Right hindlimb (tissue), 1 donor: ENCODE data around the gene CBX3.
"Not testable (repeated sequence)": the region's sequence is repeated elsewhere in the genome, so short reads cannot be mapped to it uniquely, and the experiment has no call there.

Experiments
- DNase-seq: peaks from one replicate; pipeline ENCODE4 v3.0.0-alpha.2; 2018

Gene CBX3

DNA sequence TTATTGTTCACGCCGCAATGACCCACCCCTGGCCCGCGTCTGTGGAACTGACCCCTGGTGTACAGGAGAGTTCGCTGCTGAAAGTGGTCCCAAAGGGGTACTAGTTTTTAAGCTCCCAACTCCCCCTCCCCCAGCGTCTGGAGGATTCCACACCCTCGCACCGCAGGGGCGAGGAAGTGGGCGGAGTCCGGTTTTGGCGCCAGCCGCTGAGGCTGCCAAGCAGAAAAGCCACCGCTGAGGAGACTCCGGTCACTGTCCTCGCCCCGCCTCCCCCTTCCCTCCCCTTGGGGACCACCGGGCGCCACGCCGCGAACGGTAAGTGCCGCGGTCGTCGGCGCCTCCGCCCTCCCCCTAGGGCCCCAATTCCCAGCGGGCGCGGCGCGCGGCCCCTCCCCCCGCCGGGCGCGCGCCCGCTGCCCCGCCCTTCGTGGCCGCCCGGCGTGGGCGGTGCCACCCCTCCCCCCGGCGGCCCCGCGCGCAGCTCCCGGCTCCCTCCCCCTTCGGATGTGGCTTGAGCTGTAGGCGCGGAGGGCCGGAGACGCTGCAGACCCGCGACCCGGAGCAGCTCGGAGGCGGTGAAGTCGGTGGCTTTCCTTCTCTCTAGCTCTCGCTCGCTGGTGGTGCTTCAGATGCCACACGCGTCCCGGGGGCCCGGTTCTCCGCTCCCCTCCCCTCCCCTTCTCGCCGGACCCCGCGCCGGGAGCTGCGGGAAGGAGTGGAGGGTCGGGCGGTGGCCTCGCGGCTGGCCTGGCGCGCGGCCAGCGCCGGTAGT lies at the start of gene CBX3:
Gene CBX3 (plus strand): TSS at position 499 of the 772 bp plus-strand sequence. CDS start 1,254 bp downstream, outside the sequence.
- peak; percentile 88 for DNase-seq

DNA sequence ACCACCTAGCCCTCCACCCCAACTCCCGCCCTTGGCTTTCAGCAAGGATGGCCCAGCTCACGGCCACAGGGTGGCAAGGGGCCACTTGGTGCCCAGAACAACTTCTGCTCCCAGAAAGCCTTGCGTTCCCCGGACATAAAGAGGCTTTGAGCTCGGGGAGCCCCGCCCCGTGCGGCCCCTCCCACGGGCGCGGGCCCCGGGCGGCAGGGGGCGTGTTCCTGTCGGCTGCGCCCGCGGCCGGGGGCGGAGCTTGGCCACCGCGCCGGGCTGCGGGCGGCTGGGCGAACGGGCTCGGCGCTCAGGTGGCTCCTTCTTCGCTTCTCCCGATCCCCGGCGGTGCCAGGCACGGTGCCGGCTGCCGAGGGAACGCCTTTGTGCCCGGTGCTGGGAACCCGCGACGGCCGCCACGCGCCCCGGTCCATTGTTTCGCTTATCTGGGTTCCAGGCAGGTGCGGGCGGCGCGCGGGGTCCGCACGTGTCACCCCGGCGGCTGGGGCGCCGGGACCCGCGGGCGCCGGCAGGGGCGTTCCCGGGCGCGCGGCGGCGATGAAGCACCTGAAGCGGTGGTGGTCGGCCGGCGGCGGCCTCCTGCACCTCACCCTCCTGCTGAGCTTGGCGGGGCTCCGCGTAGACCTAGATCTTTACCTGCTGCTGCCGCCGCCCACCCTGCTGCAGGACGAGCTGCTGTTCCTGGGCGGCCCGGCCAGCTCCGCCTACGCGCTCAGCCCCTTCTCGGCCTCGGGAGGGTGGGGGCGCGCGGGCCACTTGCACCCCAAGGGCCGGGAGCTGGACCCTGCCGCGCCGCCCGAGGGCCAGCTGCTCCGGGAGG lies 49.4 kb upstream of the CBX3 start, which contains the start of gene NFE2L3:
Gene NFE2L3 (plus strand): TSS at position 246 of the 829 bp plus-strand sequence. CDS start 301 bp downstream, at position 547.
- peak; percentile 63 for DNase-seq

DNA sequence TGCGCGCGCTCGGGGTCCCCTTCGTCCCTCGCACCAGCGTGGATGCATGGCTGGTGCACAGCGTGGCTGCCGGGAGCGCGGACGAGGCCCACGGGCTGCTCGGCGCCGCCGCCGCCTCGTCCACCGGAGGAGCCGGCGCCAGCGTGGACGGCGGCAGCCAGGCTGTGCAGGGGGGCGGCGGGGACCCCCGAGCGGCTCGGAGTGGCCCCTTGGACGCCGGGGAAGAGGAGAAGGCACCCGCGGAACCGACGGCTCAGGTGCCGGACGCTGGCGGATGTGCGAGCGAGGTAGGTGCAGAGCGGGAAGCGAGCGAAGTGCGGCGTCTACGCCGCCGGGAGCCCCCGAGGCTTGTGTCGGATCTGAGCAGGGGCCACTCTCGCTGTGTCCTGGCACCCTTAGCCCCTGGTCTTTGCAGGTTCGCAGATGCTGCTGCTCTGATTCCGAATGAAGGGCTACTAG lies 48.7 kb upstream of the CBX3 start:
- not testable (repeated sequence) for DNase-seq

DNA sequence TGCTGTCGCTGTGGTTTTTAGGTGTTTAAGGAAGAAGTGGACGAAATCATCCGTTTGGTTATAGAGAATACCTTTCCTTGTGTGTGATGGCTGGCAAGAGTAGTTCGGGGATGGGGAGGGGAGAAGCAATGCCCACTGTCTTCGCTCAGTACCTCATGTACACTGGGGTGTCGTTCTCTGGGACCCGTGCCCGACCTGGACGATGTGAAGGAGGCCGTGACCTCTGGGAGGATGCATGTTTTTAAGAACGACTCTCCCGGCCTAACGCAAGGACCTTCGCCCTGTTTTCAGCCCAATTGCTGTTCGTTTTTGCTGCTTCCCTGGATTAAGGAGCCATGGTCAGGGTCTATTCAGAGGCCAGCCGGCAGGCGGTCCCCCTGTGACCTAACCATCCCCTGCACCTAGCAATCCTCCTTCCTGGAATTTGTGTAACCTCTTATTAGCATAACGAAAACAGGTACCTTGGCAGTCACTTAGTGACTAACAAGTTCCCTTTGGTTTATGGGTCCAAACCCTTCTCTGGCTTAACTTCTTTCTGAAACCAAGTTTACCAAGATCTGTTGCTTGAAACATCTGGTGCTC lies 48.2 kb upstream of the CBX3 start:
- DNase-seq, result no peak

DNA sequence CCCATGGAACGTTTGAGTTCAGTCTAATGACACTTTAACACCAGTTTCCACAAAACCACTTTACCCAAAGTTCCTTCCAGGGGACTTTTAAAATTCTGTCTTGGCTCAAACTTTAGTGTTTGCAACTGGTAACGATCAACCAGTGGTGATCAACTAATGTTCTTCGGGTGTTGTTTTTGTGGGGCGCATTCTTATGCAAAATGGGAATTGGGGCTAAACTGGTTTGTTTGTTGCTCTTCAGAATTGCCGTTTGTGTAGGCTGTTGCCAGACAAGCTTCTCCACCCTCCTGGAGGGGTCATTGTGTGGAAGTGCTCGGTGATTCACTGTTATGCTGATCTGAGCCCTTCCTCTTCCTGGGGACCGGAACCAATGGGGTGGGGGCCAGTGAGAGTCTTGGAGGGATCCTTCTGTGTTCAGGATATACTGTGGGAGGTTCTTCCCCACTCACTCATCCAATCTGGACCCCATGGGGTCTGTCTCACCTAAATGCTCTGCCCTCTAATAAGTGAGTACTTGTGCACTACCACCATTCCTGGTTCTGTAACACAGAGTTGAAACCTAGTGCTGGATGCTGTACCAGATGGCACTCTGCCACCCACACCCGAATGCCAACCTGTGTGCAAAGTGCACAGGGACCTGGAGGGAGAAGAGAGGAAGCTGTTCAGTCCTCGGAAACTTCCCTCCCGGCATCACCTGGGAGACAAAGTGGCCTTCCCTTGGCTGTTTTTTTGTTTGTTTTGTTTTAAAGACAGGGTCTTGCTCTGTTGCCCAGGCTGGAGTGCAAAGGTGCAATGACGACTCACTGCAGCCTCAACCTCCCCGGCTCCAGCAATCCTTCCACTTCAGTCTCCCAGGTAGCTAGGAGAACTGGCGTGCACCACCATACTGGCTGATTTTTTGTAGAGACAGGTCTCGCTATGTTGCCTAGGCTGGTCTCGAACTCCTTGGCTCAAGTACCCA lies 47.4 kb upstream of the CBX3 start:
- no peak for DNase-seq

DNA sequence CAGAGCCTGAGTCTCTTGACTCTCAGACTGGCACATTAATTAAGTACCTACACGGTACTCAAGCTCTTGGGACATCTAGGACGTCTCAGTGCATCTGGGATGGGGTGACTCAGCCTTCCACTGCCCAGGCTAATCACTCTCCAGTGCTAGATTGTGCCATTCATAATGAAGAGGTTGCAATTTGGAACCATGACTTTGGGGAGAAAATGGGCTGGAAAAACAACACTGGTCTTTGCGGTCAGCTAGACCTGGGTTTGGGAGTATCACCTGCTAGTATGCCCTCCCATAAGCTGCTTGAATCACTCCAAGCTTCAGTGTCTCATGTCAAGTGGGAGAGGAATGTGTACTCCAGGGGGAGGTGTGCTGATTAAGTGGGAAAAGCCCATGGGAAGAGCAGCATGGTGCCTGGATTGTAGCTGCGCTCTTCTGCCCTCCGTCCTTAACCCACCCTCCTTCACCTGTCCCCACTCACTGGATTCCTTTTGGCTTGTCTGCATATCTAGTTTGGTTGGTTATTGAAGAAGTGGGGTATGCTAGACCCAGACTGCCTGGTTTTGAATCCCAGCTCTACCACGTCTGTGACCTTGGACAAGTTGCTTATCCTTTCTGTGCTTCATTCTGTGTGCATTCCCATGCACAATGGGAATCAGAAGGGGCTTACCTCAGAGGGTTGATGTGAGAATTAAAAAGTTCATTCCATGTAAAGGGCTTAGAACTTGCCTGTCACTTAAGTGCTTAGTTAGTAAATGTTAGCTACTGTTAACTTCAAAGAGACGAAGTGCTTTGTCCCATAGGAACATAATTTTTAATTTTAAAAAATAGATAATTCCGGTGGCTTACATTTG lies 45.8 kb upstream of the CBX3 start:
- no peak for DNase-seq

DNA sequence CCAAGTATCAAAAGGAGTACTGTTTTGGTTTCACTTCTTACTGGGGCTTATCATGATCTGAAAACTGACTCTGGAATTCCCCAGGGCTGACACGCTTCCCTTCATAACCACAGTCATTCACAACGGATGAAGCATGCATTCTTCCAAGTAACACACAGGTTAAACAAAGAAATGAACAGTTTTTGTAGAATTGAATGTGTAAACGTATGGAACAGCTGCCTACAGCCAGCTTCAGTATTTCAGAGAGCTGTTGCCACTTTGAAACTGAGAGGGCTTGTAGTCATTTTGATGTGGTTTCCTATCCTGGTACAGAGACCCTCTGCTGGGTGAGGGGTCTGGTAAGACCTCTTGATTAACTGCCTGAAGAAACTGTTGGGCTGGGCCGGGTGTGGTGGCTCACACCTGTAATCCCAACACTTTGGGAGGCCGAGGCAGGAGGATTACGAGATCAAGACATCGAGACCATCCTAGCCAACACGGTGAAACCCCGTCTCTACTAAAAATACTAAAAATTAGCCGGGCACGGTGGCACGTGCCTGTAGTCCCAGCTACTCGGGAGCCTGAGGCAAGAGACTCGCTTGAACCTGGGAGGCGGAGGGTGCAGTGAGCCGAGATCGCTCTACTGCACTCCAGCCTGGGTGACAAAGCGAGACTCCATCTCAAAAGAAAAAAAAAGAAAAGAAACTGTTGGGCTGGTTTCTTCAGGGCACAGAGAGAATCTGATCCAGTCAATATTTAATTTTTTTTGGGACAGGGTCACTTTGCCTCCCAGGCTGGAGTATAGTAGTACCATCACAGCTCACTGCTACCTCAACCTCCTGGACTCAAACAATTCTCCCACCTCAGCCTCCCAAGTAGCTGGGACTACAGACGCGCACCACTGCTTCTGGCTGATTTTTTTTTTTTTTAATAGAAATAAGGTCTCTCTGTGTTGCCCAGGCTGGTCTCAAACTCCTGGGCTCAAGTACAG lies 44.8 kb upstream of the CBX3 start:
- no peak for DNase-seq

DNA sequence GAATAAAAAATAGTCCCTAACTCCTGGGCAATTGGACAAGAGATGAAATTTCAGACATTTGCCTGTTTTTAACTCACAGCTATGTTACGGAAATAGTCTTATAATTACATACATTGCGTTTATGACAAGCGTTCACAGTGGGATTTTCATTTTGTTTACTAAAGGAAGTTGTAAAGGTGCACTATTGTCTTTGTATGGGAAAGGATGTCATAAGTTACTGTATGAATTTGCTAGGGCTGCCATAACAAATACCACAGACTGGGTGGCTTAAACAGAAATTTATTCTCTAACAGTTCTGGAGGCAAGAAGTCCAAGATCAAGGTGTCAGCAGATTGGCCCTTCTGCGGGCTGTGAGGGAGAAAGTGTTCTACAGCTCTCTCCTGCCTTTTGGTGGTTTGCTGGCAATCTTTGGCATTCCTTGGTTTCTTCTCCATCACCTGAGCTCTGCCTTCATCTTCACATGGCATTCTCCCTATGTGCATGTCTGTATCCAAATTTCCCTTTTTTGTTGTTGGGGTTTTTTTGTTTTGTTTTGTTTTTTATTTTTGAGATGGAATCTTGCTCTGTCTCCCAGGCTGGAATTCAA lies 43.9 kb upstream of the CBX3 start:
- no peak for DNase-seq

DNA sequence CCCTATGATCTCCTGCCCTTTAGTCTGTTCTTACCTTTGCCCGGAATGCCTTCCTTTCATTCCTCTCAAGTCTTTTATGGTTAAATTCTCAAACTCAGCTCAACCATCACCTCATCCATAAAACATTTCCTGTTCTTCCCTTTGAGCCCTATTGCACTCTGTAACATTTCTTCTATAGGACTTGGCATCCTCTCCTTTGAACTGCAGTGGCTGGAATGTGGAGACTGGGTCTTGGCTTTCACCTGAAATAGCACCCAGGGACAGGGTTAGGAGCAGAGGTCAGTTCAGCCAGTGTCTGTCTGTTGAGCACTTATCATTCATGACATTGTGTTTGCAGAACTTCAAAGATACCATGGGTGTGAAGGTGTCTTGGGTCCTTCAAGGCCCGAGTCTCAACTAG lies 42.3 kb upstream of the CBX3 start:
- DNase-seq, result no peak

DNA sequence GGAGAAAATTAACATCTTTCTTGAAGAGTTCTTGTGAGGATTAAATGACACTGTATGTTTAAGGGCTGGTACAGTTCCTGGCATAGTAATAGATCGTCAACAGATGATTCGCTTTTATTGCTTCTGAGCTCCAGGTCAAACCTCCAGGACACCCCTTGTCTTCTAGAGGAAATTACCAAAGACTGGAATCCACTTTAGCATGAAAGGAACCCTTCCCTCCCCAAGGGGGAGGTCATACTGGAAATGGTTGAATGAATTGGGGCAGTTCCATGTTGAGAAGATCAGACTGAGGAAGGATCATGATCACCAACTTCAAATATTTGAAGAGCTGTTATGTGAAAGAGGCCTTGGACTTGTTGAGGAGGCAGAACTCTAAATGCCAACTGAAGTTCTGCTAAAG lies 40.6 kb upstream of the CBX3 start:
- DNase-seq, result no peak

DNA sequence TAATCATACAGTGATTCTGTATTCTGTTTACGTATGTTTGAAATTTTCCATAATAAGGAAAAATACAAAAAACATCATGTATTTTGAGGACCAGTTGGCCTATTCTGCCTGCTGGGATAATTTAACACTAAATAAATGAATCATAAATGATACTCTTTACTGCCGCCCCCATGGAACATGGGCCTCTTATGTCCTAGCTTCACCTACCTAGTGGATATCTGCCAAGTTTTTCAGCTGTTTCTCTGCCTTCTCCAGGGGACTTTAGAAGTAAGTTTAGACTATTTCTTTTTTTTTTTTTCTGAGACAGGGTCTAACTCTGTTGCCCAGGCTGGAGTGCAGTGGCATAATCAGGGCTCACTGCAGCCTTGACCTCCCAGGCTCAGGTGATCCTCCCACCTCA lies 39.1 kb upstream of the CBX3 start:
- DNase-seq, result no peak

DNA sequence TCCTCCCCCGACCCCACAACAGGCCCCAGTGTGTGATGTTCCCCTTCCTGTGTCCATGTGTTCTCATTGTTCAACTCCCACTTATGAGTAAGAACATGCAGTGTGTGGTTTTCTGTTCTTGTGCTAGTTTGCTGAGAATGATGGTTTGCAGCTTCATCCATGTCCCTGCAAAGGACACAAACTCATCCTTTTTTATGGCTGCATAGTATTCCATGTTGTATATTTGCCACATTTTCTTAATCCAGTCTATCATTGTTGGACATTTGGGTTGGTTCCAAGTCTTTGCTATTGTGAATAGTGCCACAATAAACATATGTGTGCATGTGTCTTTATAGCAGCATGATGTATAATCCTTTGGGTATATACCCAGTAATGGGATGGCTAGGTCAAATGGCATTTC lies 37.7 kb upstream of the CBX3 start:
- not testable (repeated sequence) for DNase-seq

DNA sequence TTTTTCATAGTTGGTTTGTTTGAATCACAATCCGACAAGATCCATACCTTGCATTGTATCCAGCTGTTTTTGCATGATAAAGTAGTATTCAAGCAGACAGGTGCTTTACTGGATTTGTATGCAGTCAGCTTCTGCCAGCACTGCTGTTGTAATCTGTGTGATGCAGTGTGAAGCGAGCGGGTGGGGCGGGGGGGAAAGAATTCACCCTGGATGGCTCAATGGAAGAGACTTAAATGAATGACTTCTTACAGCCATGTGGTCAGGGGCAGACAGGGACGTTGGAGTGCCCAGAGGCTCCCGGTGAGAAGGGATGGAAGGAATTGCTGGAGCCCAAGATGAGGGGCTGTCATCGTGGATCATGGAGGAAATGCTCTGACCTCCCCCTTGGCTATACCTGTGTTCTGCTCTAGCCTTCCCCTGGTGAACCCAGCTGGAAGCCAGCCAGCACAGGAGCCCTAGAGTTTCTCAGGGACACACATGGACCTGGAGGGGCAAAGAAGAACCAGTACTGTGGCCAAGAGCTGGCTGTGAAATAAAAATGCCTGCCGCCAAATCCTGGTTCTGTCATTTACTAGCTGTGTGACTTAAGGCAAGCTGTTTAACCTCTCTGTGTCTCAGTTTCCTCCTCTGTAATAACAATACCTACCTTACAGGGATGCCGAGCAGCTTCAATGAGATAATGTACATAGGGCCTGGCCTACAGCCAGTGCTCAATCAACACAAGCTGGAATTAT lies 35.4 kb upstream of the CBX3 start:
- no peak for DNase-seq

DNA sequence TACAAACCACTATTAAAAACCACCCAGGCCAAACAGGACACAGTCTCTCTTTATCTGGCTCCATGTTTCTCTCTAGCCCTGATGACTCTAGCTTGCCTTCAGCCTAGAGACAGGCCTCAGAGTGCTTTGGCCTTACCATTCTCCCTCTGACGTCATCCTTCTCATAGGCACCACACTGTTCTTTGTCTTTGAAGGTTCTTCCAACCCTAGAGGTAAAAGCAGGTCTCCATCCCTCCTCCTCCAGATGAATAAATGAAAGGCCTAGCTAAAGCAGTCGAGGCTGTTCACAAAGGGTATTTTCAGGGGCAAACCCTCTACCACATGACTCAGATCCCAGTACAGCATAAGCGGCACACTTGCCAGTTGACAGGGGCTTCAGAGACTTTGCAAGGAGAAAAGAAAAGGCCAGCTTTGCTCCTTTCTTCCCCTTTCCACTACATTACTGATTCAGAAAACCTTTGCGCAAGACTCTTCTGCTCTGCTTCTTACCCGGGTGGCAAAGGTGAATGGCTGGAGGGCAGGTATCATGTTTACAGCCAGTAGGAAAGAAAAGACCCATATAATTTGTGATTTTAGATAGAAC lies 34.8 kb upstream of the CBX3 start:
- DNase-seq, result no peak

DNA sequence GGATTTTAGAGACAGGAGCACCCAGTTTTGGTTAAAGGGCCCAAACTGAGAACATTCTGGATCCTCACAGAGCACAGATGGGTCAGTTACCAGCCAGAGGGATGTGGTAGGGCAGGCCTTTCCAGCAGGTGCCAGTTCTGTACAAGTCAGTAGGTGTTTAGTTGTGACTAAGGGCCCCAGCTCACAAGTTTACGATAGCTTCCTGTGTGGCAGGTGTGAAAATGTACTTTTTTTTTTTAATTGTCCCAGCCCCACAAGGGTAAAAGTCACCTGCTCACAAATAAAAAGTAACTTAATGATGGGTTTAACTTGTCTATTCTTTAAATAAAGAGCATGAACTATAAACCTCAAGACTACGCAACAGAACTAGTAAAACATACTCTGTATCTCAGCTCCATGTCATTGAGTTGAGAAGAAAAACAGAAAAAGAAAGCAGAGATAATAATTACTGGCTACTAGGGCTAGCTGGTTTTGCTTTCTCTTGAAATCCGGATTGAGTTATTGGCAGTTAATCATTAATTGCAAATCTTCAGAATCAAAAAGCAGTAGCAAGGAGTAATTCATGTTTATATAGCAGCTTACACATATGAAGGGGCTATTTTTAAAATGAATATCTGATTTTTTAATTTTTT lies 34.1 kb upstream of the CBX3 start:
- no peak for DNase-seq

DNA sequence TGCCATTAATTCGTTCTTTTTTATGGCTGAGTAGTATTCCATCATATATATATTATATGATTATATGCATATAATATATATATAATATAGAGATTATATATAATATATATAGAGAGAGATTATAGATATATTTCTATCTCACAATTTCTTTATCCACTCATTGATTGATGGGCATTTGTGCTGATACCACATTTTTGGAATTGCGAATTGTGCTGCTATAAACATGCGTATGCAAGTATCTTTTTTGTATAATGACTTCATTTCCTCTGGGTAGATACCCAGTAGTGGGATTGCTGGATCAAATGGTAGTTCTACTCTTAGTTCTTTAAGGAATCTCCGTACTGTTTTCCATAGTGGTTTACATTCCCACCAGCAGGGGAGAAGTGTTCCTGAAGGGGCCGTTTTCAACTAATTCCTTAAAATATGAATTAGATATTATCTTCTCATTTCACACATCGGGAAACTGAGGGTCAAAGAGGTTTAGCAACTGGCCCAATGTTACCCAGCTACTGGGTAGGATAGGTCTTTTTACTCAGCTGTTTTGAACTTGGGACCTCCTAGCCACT lies 33.0 kb upstream of the CBX3 start:
- no peak for DNase-seq

DNA sequence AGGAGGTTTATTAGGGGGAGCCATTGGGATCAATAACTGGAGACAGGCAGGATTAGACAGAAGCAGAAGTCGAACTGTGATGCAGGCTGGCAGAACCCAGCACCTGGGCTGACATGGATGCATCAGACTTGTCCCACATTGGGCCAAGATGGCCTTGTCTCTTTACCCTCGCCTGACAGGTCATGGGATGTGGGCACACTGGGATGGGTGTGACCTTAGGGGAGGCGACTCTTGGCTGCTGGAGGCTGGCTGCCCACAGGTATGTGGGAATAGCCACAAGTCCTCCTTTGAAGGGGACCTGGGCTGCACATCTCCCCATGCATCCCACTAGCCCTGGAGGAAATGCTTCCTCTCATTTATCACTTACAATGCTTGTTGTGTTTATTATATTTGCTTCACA lies 32.3 kb upstream of the CBX3 start:
- no peak for DNase-seq

DNA sequence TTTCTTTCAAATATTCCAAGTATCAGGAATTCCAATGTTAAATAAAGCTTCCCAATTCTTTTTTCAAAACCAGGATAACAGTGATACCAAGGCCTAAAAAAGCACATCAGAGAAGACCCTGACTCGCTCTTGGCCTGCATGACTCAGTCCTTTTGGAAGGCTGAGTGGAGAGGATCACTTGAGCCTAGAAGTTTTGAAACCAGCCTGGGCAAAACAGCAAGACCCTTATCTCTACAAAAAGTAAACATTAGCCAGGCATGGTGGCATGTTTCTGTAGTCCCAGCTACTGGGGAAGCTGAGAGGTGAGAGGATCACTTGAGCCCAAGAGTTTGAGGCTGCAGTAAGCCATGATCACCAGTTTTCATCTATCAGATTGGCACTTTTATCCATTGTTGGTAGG lies 30.9 kb upstream of the CBX3 start:
- no peak for DNase-seq
